ENCODE measurements around the gene RXRA.

GRCh38 chr9:134371731-134372130 lies 45.5 kb downstream of the RXRA start:
- TF ChIP-seq SMC3 (conservative IDR thresholded peaks at IDR 0.05; ENCODE audit: poor library complexity), result no peak
- TF ChIP-seq EZH2 (IDR thresholded peaks at IDR 0.05; ENCODE audit: borderline replicate concordance, insufficient read depth, low read length, poor library complexity, severe bottlenecking), result no peak
- TF ChIP-seq CTCF (IDR thresholded peaks at IDR 0.05; ENCODE audit: poor library complexity, severe bottlenecking), result no peak
- TF ChIP-seq RAD21 (conservative IDR thresholded peaks at IDR 0.05), result no peak
- no peak for TF ChIP-seq REST (IDR thresholded peaks at IDR 0.05; ENCODE audit: borderline replicate concordance)
- TF ChIP-seq EP300 (conservative IDR thresholded peaks at IDR 0.05; ENCODE audit: poor library complexity, severe bottlenecking), result no peak
- no peak for TF ChIP-seq POLR2AphosphoS5 (IDR thresholded peaks at IDR 0.05)
- no peak for TF ChIP-seq TAF1 (IDR thresholded peaks at IDR 0.05; ENCODE audit: low read depth)
